Measurements from ENCODE around the gene RFC3. TPM values are rescaled to one million over a fixed set of nuclear protein-coding genes. Genes with fewer than 3 reads are reported as not detected.

Gene RFC3
- total RNA-seq, 4 donors from 2014 or later = 5.4 to 32.2 (median 8.7) TPM

DNA sequence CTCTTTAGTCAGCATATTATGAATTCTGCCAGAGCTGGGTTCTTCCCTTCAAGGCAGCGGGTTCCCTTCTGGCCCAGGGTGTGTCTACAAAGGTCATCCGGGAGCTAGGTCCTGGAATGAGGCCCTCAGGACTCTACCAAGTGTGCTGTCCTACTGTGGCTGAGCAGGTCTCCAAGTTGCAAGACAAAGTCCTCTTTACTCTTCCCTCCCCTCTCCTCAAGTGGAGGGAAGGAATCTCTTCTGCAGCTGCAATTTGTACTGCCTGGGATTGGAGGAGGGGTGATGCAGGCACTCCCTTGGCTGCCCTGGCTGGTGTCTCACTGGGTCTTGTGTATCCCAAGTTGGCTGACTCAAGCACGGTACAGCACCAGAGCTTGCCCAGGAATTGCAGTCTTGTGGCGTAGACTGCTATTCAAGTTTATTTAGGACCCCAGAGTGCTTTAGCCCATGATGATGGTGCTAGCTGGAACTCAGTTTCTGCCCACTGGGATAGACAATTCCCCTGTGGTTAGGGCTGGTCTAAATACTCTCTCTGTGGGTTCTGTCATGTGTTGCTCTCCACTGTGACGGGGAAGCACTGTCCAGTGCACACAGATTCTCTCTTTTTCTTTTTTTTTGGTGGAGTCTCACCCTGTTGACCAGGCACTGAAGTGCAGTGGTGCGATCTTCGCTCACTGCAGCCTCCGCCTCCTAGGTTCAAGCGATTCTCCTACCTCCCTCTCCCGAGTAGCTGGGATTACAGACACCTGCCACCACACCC is 28.5 kb downstream of the RFC3 start:
- DNase-seq = no peak
- H3K36me3 ChIP-seq = no peaks in the 10 kb centered on the region
- H3K27me3 ChIP-seq = no peaks in the 10 kb centered on the region
- no peaks in the 10 kb centered on the region for H3K9me3 ChIP-seq
- TF ChIP-seq POLR2A (IDR thresholded peaks at IDR 0.05) (no peak), CTCF (IDR thresholded peaks at IDR 0.05) (no peak)
- no peak overlapping the region for H3K4me3 ChIP-seq
- no peaks in the 10 kb centered on the region for H3K4me1 ChIP-seq
- H3K27ac ChIP-seq = no peak overlapping the region

DNA sequence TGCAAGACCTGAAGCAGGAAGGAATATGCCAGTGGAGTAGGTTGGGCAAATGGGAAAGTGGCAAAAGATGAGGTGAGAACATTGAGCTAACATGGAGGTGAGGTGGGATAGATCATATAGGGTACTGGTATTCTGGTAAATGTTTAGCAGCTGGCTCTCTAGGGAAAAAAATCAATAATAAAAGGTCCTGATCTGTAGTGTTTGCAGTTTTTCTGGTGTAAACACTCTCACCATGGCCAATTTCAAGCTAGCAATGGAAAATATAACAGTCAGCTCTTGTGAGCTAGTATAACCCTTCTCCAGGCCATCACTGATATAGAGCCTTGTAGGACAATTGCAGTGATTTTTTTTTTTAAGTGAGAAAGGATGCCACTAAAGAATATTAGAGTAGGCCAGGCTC is 31.3 kb downstream of the RFC3 start:
- no peak for TF ChIP-seq POLR2A (IDR thresholded peaks at IDR 0.05)
- TF ChIP-seq CTCF (IDR thresholded peaks at IDR 0.05) = no peak

DNA sequence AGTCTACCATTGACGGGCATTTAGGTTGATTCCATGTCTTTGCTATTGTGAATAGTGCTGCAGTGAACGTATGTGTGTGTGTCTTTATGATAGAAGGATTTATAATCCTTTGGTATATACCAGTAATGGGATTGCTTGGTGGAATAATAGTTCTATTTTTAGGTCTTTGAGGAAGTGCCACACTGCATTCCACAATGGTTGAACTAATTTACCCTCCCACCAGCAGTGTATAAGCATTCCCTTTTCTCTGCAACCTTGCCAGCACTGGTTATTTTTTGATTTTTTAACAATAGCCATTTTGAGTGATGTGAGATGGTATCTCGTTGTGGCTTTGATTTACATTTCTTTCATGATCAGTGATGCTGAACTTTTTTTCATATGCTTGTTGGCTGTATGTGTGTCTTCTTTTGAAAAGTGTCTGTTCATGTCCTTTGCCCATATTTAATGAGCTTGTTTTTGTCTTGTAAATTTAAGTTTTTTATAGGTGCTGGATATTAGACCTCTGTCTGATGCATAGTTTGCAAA is 37.5 kb downstream of the RFC3 start:
- H3K4me1 ChIP-seq = no peaks in the 10 kb centered on the region
- H3K4me3 ChIP-seq = no peak overlapping the region
- DNase-seq = no peak
- H3K9me3 ChIP-seq = no peaks in the 10 kb centered on the region
- H3K27ac ChIP-seq = no peak overlapping the region
- H3K27me3 ChIP-seq = no peaks in the 10 kb centered on the region
- H3K36me3 ChIP-seq = no peaks in the 10 kb centered on the region
- TF ChIP-seq POLR2A (IDR thresholded peaks at IDR 0.05) = no peak

More for the DNA sequence above, 31.3 kb downstream of the RFC3 start:
- Histone ChIP-seq H3K27me3 (no peaks in the 10 kb centered on the region), H3K27ac (no peak overlapping the region), H3K4me3 (no peak overlapping the region), H3K9me3 (no peaks in the 10 kb centered on the region), H3K36me3 (no peaks in the 10 kb centered on the region), H3K4me1 (no peaks in the 10 kb centered on the region)
- DNase-seq = no peak

- no peaks in the 10 kb centered on the region for H3K4me1 ChIP-seq
- no peaks in the 10 kb centered on the region for H3K36me3 ChIP-seq
- TF ChIP-seq CTCF (IDR thresholded peaks at IDR 0.05) (no peak), POLR2A (IDR thresholded peaks at IDR 0.05) (no peak)
- H3K27ac ChIP-seq = no peak overlapping the region
- no peak for DNase-seq
- no peaks in the 10 kb centered on the region for H3K27me3 ChIP-seq
- no peak overlapping the region for H3K4me3 ChIP-seq
- no peaks in the 10 kb centered on the region for H3K9me3 ChIP-seq
Measured at GRCh38 chr13:33859691-33860303, 41.8 kb downstream of the RFC3 start.

- H3K9me3 ChIP-seq = no peaks in the 10 kb centered on the region
- no peaks in the 10 kb centered on the region for H3K36me3 ChIP-seq
- no peaks in the 10 kb centered on the region for H3K4me1 ChIP-seq
- no peak for DNase-seq
- no peak overlapping the region for H3K27ac ChIP-seq
- no peaks in the 10 kb centered on the region for H3K27me3 ChIP-seq
- no peak overlapping the region for H3K4me3 ChIP-seq
- no peak for TF ChIP-seq CTCF (IDR thresholded peaks at IDR 0.05)
- TF ChIP-seq POLR2A (IDR thresholded peaks at IDR 0.05) = no peak
Measured at GRCh38 chr13:33860526-33860925, 42.6 kb downstream of the RFC3 start.

GRCh38 chr13:33862016-33862415 is 44.1 kb downstream of the RFC3 start:
- Histone ChIP-seq H3K9me3 (no peaks in the 10 kb centered on the region), H3K4me3 (no peak overlapping the region), H3K27me3 (no peaks in the 10 kb centered on the region), H3K4me1 (no peaks in the 10 kb centered on the region), H3K27ac (no peak overlapping the region), H3K36me3 (no peaks in the 10 kb centered on the region)
- TF ChIP-seq POLR2A (IDR thresholded peaks at IDR 0.05) (no peak), CTCF (IDR thresholded peaks at IDR 0.05) (no peak)
- DNase-seq = no peak

Measured in Peyer's patch (tissue), 4 donors.